Liver (tissue), 9 donors: ENCODE data around the gene SPTBN1. TPM values are rescaled to one million over a fixed set of nuclear protein-coding genes. Genes with fewer than 3 reads are reported as not detected.

Source experiments
- DNase-seq: peaks from one replicate; pipeline ENCODE4 v3.0.0-alpha.2; 2017; ENCODE audit warnings: low spot score
- H3K27ac ChIP-seq, 2 donors: one replicate each; pipeline ENCODE4 v1.7.0; 2013; ENCODE audit warnings: inconsistent platforms in 2 of 2, low read length in 2 of 2, control low read depth in 1 of 2, low read depth in 1 of 2, mild to moderate bottlenecking in 1 of 2
- H3K27me3 ChIP-seq, 4 donors: one replicate each; pipeline versions ENCODE4 v1.6.1 to v1.7.0; 2013; ENCODE audit warnings: low read length in 3 of 4, inconsistent platforms in 1 of 4, mild to moderate bottlenecking in 1 of 4, moderate library complexity in 1 of 4; ENCODE audit not compliant: control insufficient read depth in 4 of 4, insufficient read depth in 4 of 4
- H3K36me3 ChIP-seq, 4 donors: one replicate each; pipeline versions ENCODE4 v1.6.1 to v1.7.0; 2013; ENCODE audit warnings: low read length in 3 of 4, mild to moderate bottlenecking in 3 of 4, low read depth in 1 of 4, moderate library complexity in 1 of 4; ENCODE audit not compliant: control insufficient read depth in 4 of 4, insufficient read depth in 3 of 4
- H3K4me1 ChIP-seq, 4 donors: one replicate each; pipeline versions ENCODE4 v1.6.1 to v1.7.0; 2013; ENCODE audit warnings: low read length in 3 of 4, mild to moderate bottlenecking in 3 of 4, moderate library complexity in 1 of 4; ENCODE audit not compliant: control insufficient read depth in 4 of 4, insufficient read depth in 4 of 4
- H3K4me3 ChIP-seq, 3 donors: one replicate each; pipeline versions ENCODE4 v1.6.1 to v1.7.0; 2013; ENCODE audit warnings: low read length in 3 of 3, control low read depth in 1 of 3, low read depth in 1 of 3, mild to moderate bottlenecking in 1 of 3
- H3K9ac ChIP-seq, 2 donors: one replicate each; pipeline ENCODE4 v1.7.0; 2013; ENCODE audit warnings: low read length in 2 of 2, mild to moderate bottlenecking in 2 of 2, moderate library complexity in 2 of 2, control low read depth in 1 of 2, low read depth in 1 of 2
- H3K9me3 ChIP-seq, 4 donors: one replicate each; pipeline versions ENCODE4 v1.6.1 to v1.7.0; 2013; ENCODE audit warnings: low read length in 3 of 4; ENCODE audit not compliant: control insufficient read depth in 4 of 4
- ATF3 ChIP-seq: IDR thresholded peaks from 2 replicates; pipeline ENCODE4 v1.6.1; 2016; ENCODE audit warnings: antibody characterized with exemption
- CTCF ChIP-seq: fragments of 150-350 bp; IDR thresholded peaks from 2 replicates; pipeline ENCODE4 v1.5.1; 2017; ENCODE audit warnings: improper control_type of control experiment, low read depth, low read length; ENCODE audit not compliant: missing input control
- EGR1 ChIP-seq, 2 donors: IDR thresholded peaks; 2 replicates each; pipeline ENCODE4 v1.6.1; 2016 to 2018; ENCODE audit warnings: antibody characterized with exemption in 2 of 2, low read depth in 2 of 2
- FOXA1 ChIP-seq: IDR thresholded peaks from 2 replicates; pipeline ENCODE4 v1.6.1; 2016; ENCODE audit warnings: antibody characterized with exemption
- FOXA2 ChIP-seq: IDR thresholded peaks from 2 replicates; pipeline ENCODE4 v1.6.1; 2016; ENCODE audit warnings: antibody characterized with exemption
- GABPA ChIP-seq, 2 donors: IDR thresholded peaks in 1 of 2; conservative IDR thresholded peaks in 1 of 2; 2 replicates each; pipeline ENCODE4 v1.6.1; 2016; ENCODE audit warnings: antibody characterized with exemption in 2 of 2, mild to moderate bottlenecking in 1 of 2, moderate library complexity in 1 of 2
- HNF4A ChIP-seq, 2 donors: conservative IDR thresholded peaks; 2 replicates each; pipeline ENCODE4 v1.6.1; 2016; ENCODE audit warnings: antibody characterized with exemption in 2 of 2, mild to moderate bottlenecking in 2 of 2
- HNF4G ChIP-seq: IDR thresholded peaks from 2 replicates; pipeline ENCODE4 v1.6.1; 2016; ENCODE audit warnings: antibody characterized with exemption
- JUND ChIP-seq, 2 donors: IDR thresholded peaks; 2 replicates each; pipeline ENCODE4 v1.6.1; 2016; ENCODE audit warnings: antibody characterized with exemption in 2 of 2
- NR2F2 ChIP-seq: IDR thresholded peaks from 2 replicates; pipeline ENCODE4 v1.6.1; 2016; ENCODE audit warnings: antibody characterized with exemption
- RAD21 ChIP-seq, 2 donors: IDR thresholded peaks; 2 replicates each; pipeline ENCODE4 v1.6.1; 2016; ENCODE audit warnings: antibody characterized with exemption in 2 of 2, mild to moderate bottlenecking in 2 of 2
- REST ChIP-seq: IDR thresholded peaks from 2 replicates; pipeline ENCODE4 v1.6.1; 2016; ENCODE audit warnings: antibody characterized with exemption, mild to moderate bottlenecking
- RXRA ChIP-seq, 2 donors: IDR thresholded peaks; 2 replicates each; pipeline ENCODE4 v1.6.1; 2017 to 2018; ENCODE audit warnings: antibody characterized with exemption in 2 of 2, mild to moderate bottlenecking in 1 of 2
- SP1 ChIP-seq: IDR thresholded peaks from 2 replicates; pipeline ENCODE4 v1.6.1; 2018; ENCODE audit warnings: antibody characterized with exemption, mild to moderate bottlenecking
- TAF1 ChIP-seq: conservative IDR thresholded peaks from 2 replicates; pipeline ENCODE4 v1.6.1; 2016; ENCODE audit warnings: antibody characterized with exemption, mild to moderate bottlenecking
- YY1 ChIP-seq: IDR thresholded peaks from 2 replicates; pipeline ENCODE4 v1.6.1; 2016; ENCODE audit warnings: antibody characterized with exemption, mild to moderate bottlenecking
- ZBTB33 ChIP-seq: IDR thresholded peaks from 2 replicates; pipeline ENCODE4 v1.6.1; 2016; ENCODE audit warnings: antibody characterized with exemption
- WGBS: extraction: QIAGEN DNeasy Blood & Tissue Kit; methylation state at CpG from one replicate; pipeline ENCODE4 v1.1.7; 2013; 5-methylcytosine and 5-hydroxymethylcytosine counted together
- polyA plus RNA-seq, 2 donors: library from polyadenylated mRNA; stranded (reverse) in 1 of 2; unstranded in 1 of 2; fragments of 200-250 nt in 1 of 2; fragments of >200 nt in 1 of 2; fragmentation: Nextera tagmentation in 1 of 2; extraction: Ambion mirVana in 1 of 2; gene quantifications; one replicate each; pipeline versions ENCODE4 v1.2.1 to v1.2.3, GENCODE V29; 2013 to 2015
- total RNA-seq, 2 donors: library from RNA; depleted of rRNA; stranded (reverse); fragments of >200 nt; gene quantifications; one replicate each; pipeline ENCODE4 v1.2.3, GENCODE V29; 2014
- TF ChIP-seq, protein P1 (sequence below): IDR thresholded peaks from 2 replicates; pipeline ENCODE4 v1.6.1; 2016; ENCODE audit warnings: antibody characterized with exemption
- donor health status: healthy.
- donor health status: healthy.
- donor health status: healthy.
- donor health status: healthy.
- donor health status: healthy.

SPTBN1 gene
- total and polyA plus RNA-seq, 4 donors, result 44.8 to 191 (median 75.9) TPM

DNA sequence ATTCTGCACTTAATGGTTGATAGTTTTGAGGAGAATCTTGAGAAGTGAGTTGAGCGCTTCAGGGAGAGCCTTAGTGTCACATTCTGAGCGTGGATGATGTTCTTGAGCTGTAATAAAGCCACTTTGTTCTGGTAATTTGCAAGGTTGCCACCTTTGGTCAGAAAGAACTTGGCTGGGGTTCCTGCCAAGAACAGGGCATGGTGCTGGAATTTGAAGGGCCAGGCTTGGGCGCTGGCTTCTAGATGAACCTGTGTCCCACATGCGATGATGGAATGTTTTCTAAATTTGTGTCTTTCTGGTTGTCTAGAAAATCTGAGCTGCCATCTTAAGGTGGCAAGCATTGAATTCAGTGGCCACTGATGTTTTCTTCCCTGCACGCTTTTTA lies 143.2 kb downstream of the SPTBN1 start:
- peaks cover 0 to 4% (median 2%) of the 10 kb centered on the region in 4 donors for H3K36me3 ChIP-seq

DNA sequence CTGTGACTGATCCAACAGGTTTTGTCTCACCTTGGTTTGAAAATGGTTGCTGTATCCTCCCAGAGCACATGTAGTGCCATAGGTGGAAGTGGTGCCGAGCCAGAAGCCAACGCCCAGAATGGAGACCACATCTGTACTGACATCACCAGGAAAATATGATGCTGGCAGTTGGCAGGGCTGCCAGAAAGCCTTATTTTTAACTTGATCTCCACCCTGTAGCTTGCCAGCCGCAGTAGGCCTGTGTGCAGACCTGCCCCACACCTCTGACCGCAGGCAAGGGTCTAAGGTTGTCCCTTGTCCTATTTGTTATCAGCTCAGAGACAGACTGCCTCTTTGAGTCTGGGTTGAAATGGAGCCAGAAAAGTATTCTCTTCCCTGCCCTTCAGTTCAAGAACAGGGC lies 143.8 kb downstream of the SPTBN1 start:
- 34% methylated on average over 4 of the region's 4 CpGs for WGBS
- H3K27me3 ChIP-seq, result no peaks in the 10 kb centered on the region
- H3K4me3 ChIP-seq, result no peak overlapping the region
- H3K4me1 ChIP-seq, result peaks cover 43 to 99% (median 96%) of the 10 kb centered on the region in 4 donors
- peak overlapping the region; percentile 44 to 62 for H3K27ac ChIP-seq
- peak overlapping the region in 1 of 2 donors; percentile 48 for H3K9ac ChIP-seq
- H3K9me3 ChIP-seq, result no peaks in the 10 kb centered on the region
- peak in 1 of 2 donors; percentile 40 for TF ChIP-seq RAD21 (IDR thresholded peaks at IDR 0.05)
- peak; percentile 8 for TF ChIP-seq YY1
- no peak for TF ChIP-seq GABPA (IDR thresholded peaks at IDR 0.05 in 1 of 2, conservative IDR thresholded peaks at IDR 0.05 in 1 of 2)
- peak in 1 of 2 donors; percentile 31 for TF ChIP-seq RXRA (IDR thresholded peaks at IDR 0.05)
- peak; percentile 62 for TF ChIP-seq NR2F2
- TF ChIP-seq, protein P1, sequence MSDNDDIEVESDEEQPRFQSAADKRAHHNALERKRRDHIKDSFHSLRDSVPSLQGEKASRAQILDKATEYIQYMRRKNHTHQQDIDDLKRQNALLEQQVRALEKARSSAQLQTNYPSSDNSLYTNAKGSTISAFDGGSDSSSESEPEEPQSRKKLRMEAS, result peak; percentile 42
- peak; percentile 39 for TF ChIP-seq SP1
- no peak for TF ChIP-seq ATF3
- TF ChIP-seq TAF1, result no peak
- no peak for TF ChIP-seq FOXA1
- TF ChIP-seq REST, result no peak
- no peak for TF ChIP-seq HNF4G
- TF ChIP-seq HNF4A (conservative IDR thresholded peaks at IDR 0.05), result peak in 1 of 2 donors; percentile 30
- no peak for TF ChIP-seq FOXA2
- TF ChIP-seq JUND (IDR thresholded peaks at IDR 0.05), result peak; percentile 37 to 83
- no peak for TF ChIP-seq ZBTB33
- TF ChIP-seq EGR1 (IDR thresholded peaks at IDR 0.05; ENCODE audit: low read depth in 2 of 2), result no peak
- no peak for TF ChIP-seq CTCF
- no peak for DNase-seq
- H3K36me3 ChIP-seq, result peaks cover 0 to 4% (median 2%) of the 10 kb centered on the region in 4 donors

More for the DNA sequence above, 143.2 kb downstream of the SPTBN1 start:
- Histone ChIP-seq H3K27ac (peak overlapping the region; percentile 44 to 62), H3K9me3 (no peaks in the 10 kb centered on the region), H3K9ac (no peak overlapping the region), H3K4me3 (no peak overlapping the region), H3K4me1 (peaks cover 38 to 93% (median 91%) of the 10 kb centered on the region in 4 donors), H3K27me3 (no peaks in the 10 kb centered on the region)
- 61% methylated on average over 5 of the region's 5 CpGs for WGBS
- TF ChIP-seq HNF4A (conservative IDR thresholded peaks at IDR 0.05) (peak; percentile 12 to 48), RXRA (IDR thresholded peaks at IDR 0.05) (peak in 1 of 2 donors; percentile 43), YY1 (peak; percentile 27), CTCF (no peak)
- DNase-seq, result no peak
